Activated CD4-positive, CD25-positive, alpha-beta regulatory T cell treated with anti-CD3 and anti-CD28 coated beads, Interleukin-2, amount 50 U/mL, for 72 hours (primary cell): ENCODE data around the gene MIOX.
"Not testable (repeated sequence)": the region's sequence is repeated elsewhere in the genome, so short reads cannot be mapped to it uniquely, and the experiment has no call there.

Source experiments
- DNase-seq: peaks from one replicate; pipeline ENCODE4 v3.0.0; 2021

Gene MIOX

GRCh38 chr22:50518606-50519005 is 31.9 kb downstream of the MIOX start:
- DNase-seq, result no peak

GRCh38 chr22:50519151-50519550 is 32.5 kb downstream of the MIOX start:
- DNase-seq, result no peak

- DNase-seq, result not testable (repeated sequence)
Measured at GRCh38 chr22:50520184-50520583, 33.5 kb downstream of the MIOX start.

GRCh38 chr22:50520826-50521453 is 34.3 kb downstream of the MIOX start:
- DNase-seq, result no peak

GRCh38 chr22:50521710-50522109 is 35.1 kb downstream of the MIOX start:
- no peak for DNase-seq

GRCh38 chr22:50522208-50522805 is 35.6 kb downstream of the MIOX start:
- DNase-seq, result no peak

- no peak for DNase-seq
Measured at GRCh38 chr22:50522806-50523438, 36.3 kb downstream of the MIOX start.

GRCh38 chr22:50523458-50523805 is 36.8 kb downstream of the MIOX start:
- DNase-seq, result no peak

- DNase-seq, result no peak
Measured at GRCh38 chr22:50523806-50524675, 37.4 kb downstream of the MIOX start.

GRCh38 chr22:50524676-50525103 is 38.0 kb downstream of the MIOX start:
- DNase-seq, result no peak

GRCh38 chr22:50525104-50525857 is 38.6 kb downstream of the MIOX start, which contains the start of gene SCO2:
TSS of gene SCO2 (minus strand) at chr22:50525598. CDS start at chr22:50524411, 1,187 bp downstream.
- peak; percentile 98 for DNase-seq

GRCh38 chr22:50525858-50526107 is 39.1 kb downstream of the MIOX start:
- no peak for DNase-seq

- DNase-seq, result peak; percentile 86
Measured at GRCh38 chr22:50526108-50526833, 39.6 kb downstream of the MIOX start.

- peak; percentile 61 for DNase-seq
Measured at GRCh38 chr22:50526834-50527801, 40.5 kb downstream of the MIOX start.

- DNase-seq, result no peak
Measured at GRCh38 chr22:50527921-50528681, 41.4 kb downstream of the MIOX start.

GRCh38 chr22:50528682-50529415 is 42.2 kb downstream of the MIOX start:
- no peak for DNase-seq

GRCh38 chr22:50529416-50529896 is 42.8 kb downstream of the MIOX start:
- DNase-seq, result no peak

- peak; percentile 84 for DNase-seq
Measured at GRCh38 chr22:50529897-50530579, 43.4 kb downstream of the MIOX start, which contains the start of gene TYMP. TSS of gene TYMP (minus strand) at chr22:50530012. CDS start at chr22:50529709, 303 bp downstream.

GRCh38 chr22:50530580-50530876 is 43.9 kb downstream of the MIOX start:
- no peak for DNase-seq
